OCI-LY1 (cell line): ENCODE data around the gene AHDC1.

ENCODE experiments used
- H2AFZ ChIP-seq: fragments of 200-600 bp; sonication (generic), shearing (Covaris generic); 2 replicates; pipeline ENCODE4 v1.6.0; 2014; ENCODE audit warnings: antibody characterized with exemption, mild to moderate bottlenecking, low read length
- H3F3A ChIP-seq: fragments of 200-600 bp; sonication (generic), shearing (Covaris generic); 2 replicates; pipeline ENCODE4 v1.6.0; 2014; ENCODE audit warnings: mild to moderate bottlenecking, antibody characterized with exemption, low read length, moderate library complexity; ENCODE audit not compliant: insufficient read depth
- H3K27ac ChIP-seq: fragments of 200-600 bp; sonication (generic); 2 replicates; pipeline ENCODE4 v1.5.1; 2014; ENCODE audit warnings: low read length, mixed run types, mild to moderate bottlenecking, low read depth; ENCODE audit not compliant: poor library complexity, severe bottlenecking
- H3K27me3 ChIP-seq: fragments of 200-600 bp; sonication (generic); 2 replicates; pipeline ENCODE4 v1.6.0; 2014; ENCODE audit warnings: antibody characterized with exemption, mild to moderate bottlenecking, low read length, moderate library complexity; ENCODE audit not compliant: insufficient read depth
- H3K36me3 ChIP-seq: fragments of 200-600 bp; sonication (generic); 2 replicates; pipeline ENCODE4 v1.6.1; 2014; ENCODE audit warnings: mild to moderate bottlenecking, antibody characterized with exemption, low read length, moderate library complexity, mixed read lengths; ENCODE audit not compliant: insufficient read depth
- H3K4me1 ChIP-seq: fragments of 200-600 bp; sonication (generic); 2 replicates; pipeline ENCODE4 v1.5.1; 2014; ENCODE audit warnings: mild to moderate bottlenecking, low read length, moderate library complexity; ENCODE audit not compliant: insufficient read depth, severe bottlenecking
- H3K4me2 ChIP-seq: fragments of 200-600 bp; sonication (generic), shearing (Covaris generic); 2 replicates; pipeline ENCODE4 v1.6.1; 2014; ENCODE audit warnings: low read length
- H3K4me3 ChIP-seq: fragments of 200-600 bp; sonication (generic); 2 replicates; pipeline ENCODE4 v1.5.1; 2014; ENCODE audit warnings: low read length, low read depth, mild to moderate bottlenecking, mixed read lengths; ENCODE audit not compliant: poor library complexity, severe bottlenecking
- H3K79me2 ChIP-seq: fragments of 200-600 bp; shearing (Covaris generic); 2 replicates; pipeline ENCODE4 v1.6.1; 2016; ENCODE audit warnings: mixed run types, low read length, mixed read lengths; ENCODE audit not compliant: insufficient read depth
- H3K9ac ChIP-seq: fragments of 200-600 bp; sonication (generic), shearing (Covaris generic); 2 replicates; pipeline ENCODE4 v1.6.1; 2014; ENCODE audit warnings: mild to moderate bottlenecking, low read length, mixed read lengths
- H3K9me2 ChIP-seq: fragments of 200-600 bp; sonication (generic), shearing (Covaris generic); 2 replicates; pipeline ENCODE4 v1.6.1; 2014; ENCODE audit warnings: low read depth, mild to moderate bottlenecking, low read length, mixed read lengths
- H3K9me3 ChIP-seq: fragments of 200-600 bp; shearing (Covaris generic); 2 replicates; pipeline ENCODE4 v1.6.1; 2014; ENCODE audit warnings: low read length, mixed read lengths
- H4K20me1 ChIP-seq: fragments of 200-600 bp; sonication (generic), shearing (Covaris generic); 2 replicates; pipeline ENCODE4 v1.6.0; 2016; ENCODE audit warnings: mild to moderate bottlenecking, low read length; ENCODE audit not compliant: insufficient read depth
- CTCF ChIP-seq: fragments of 200-600 bp; sonication (generic), shearing (Covaris generic); IDR thresholded peaks from 2 replicates; pipeline ENCODE4 v1.5.1; 2017; ENCODE audit warnings: mild to moderate bottlenecking, antibody characterized with exemption, low read length, moderate library complexity, mixed read lengths
- EZH2 ChIP-seq: fragments of 200-600 bp; sonication (generic), shearing (Covaris generic); IDR thresholded peaks from 2 replicates; pipeline ENCODE4 v1.8.0; 2017; ENCODE audit warnings: borderline replicate concordance, mixed run types, mild to moderate bottlenecking, antibody characterized with exemption, low read length, moderate library complexity, mixed read lengths

Gene AHDC1

GRCh38 chr1:27545271-27545670 lies 58.7 kb downstream of the AHDC1 start:
- H3K9me3 ChIP-seq = no peaks in the 10 kb centered on the region
- no peaks in the 10 kb centered on the region for H3K9me2 ChIP-seq
- H3K27me3 ChIP-seq = no peaks in the 10 kb centered on the region
- H3K27ac ChIP-seq = no peak overlapping the region
- no peak overlapping the region for H3K4me2 ChIP-seq
- no peaks in the 10 kb centered on the region for H4K20me1 ChIP-seq
- no peaks in the 10 kb centered on the region for H3K4me1 ChIP-seq
- no peaks in the 10 kb centered on the region for H3K79me2 ChIP-seq
- H3K4me3 ChIP-seq = no peak overlapping the region
- H3F3A ChIP-seq = no peaks in the 10 kb centered on the region
- TF ChIP-seq CTCF (no peak), EZH2 (no peak)
- H3K9ac ChIP-seq = no peak overlapping the region
- no peak overlapping the region for H2AFZ ChIP-seq
- no peaks in the 10 kb centered on the region for H3K36me3 ChIP-seq

GRCh38 chr1:27544834-27545233 lies 59.1 kb downstream of the AHDC1 start:
- H3K9me2 ChIP-seq = no peaks in the 10 kb centered on the region
- H3F3A ChIP-seq = no peaks in the 10 kb centered on the region
- H3K4me1 ChIP-seq = no peaks in the 10 kb centered on the region
- H3K27ac ChIP-seq = no peak overlapping the region
- no peaks in the 10 kb centered on the region for H3K36me3 ChIP-seq
- H3K9me3 ChIP-seq = no peaks in the 10 kb centered on the region
- H2AFZ ChIP-seq = no peak overlapping the region
- no peak overlapping the region for H3K4me3 ChIP-seq
- H3K4me2 ChIP-seq = no peak overlapping the region
- no peaks in the 10 kb centered on the region for H3K27me3 ChIP-seq
- H3K9ac ChIP-seq = no peak overlapping the region
- TF ChIP-seq CTCF = no peak
- TF ChIP-seq EZH2 = no peak
- H4K20me1 ChIP-seq = no peaks in the 10 kb centered on the region
- no peaks in the 10 kb centered on the region for H3K79me2 ChIP-seq

- Histone ChIP-seq H2AFZ (no peak overlapping the region), H3K4me1 (no peaks in the 10 kb centered on the region), H3K79me2 (no peaks in the 10 kb centered on the region), H3K9ac (no peak overlapping the region), H3K4me2 (no peak overlapping the region), H3K4me3 (no peak overlapping the region), H3F3A (no peaks in the 10 kb centered on the region), H3K27me3 (no peaks in the 10 kb centered on the region), H4K20me1 (no peaks in the 10 kb centered on the region), H3K9me3 (no peaks in the 10 kb centered on the region), H3K9me2 (no peaks in the 10 kb centered on the region), H3K36me3 (no peaks in the 10 kb centered on the region), H3K27ac (no peak overlapping the region)
- no peak for TF ChIP-seq CTCF
- no peak for TF ChIP-seq EZH2
Measured at GRCh38 chr1:27543284-27543683, 60.7 kb downstream of the AHDC1 start.
